B cell (primary cell): ENCODE measurements around the gene ATRNL1. TPM values are rescaled to one million over a fixed set of nuclear protein-coding genes. Genes with fewer than 3 reads are reported as not detected.

Experiments used
- ATAC-seq: fragments of 200-7000 bp; cut with Tn5 transposase; one replicate; pipeline ENCODE4 v1.10.0; 2021; ENCODE audit warnings: low read depth, mild to moderate bottlenecking, moderate number of reproducible peaks, moderate library complexity
- CTCF ChIA-PET: fragments of 350-600 bp; sonication (Branson Sonifier 250); formaldehyde crosslinking; loops from one replicate; lab custom pipeline; 2021; ENCODE audit warnings: antibody characterized with exemption, inconsistent platforms; lab: Charles Lee
- POLR2A ChIA-PET: fragments of 350-600 bp; sonication (Branson Sonifier 250); formaldehyde crosslinking; loops from one replicate; lab custom pipeline; 2021; ENCODE audit warnings: antibody characterized with exemption; lab: Charles Lee
- DNase-seq: peaks from one replicate; pipeline ENCODE4 v3.0.0; 2013
- H2AFZ ChIP-seq: 2 replicates; pipeline ENCODE4 v1.6.1; 2012; ENCODE audit warnings: mild to moderate bottlenecking, low read depth, low read length; ENCODE audit not compliant: insufficient read depth, poor library complexity, severe bottlenecking
- H3K27ac ChIP-seq, 2 donors: 1 replicate in 1 of 2; 2 replicates in 1 of 2; pipeline ENCODE4 v1.5.1; 2012 to 2013; ENCODE audit warnings: low read length in 2 of 2, mild to moderate bottlenecking in 2 of 2, moderate library complexity in 1 of 2
- H3K27me3 ChIP-seq, 4 experiments: fragments of 200-600 bp in 1 of 4; sonication (generic) in 1 of 4; replicated peaks in 1 of 4; 1 replicate in 2 of 4; 2 replicates in 2 of 4; pipeline versions ENCODE4 v1.6.1 to v1.7.0; 2013 to 2016; ENCODE audit warnings: low read length in 3 of 4, mild to moderate bottlenecking in 2 of 4, mixed read lengths in 1 of 4, moderate library complexity in 1 of 4; ENCODE audit not compliant: insufficient read depth in 4 of 4, control insufficient read depth in 3 of 4; ENCODE audit errors: control extremely low read depth in 1 of 4
- H3K36me3 ChIP-seq, 2 experiments: replicated peaks in 1 of 2; 1 replicate in 1 of 2; 2 replicates in 1 of 2; pipeline versions ENCODE4 v1.6.1 to v1.7.1; 2013; ENCODE audit warnings: low read length in 1 of 2; ENCODE audit not compliant: insufficient read depth in 2 of 2, control insufficient read depth in 1 of 2; ENCODE audit errors: control extremely low read depth in 1 of 2, extremely low read depth in 1 of 2
- H3K4me1 ChIP-seq, 2 donors: fragments of 200-600 bp in 1 of 2; sonication (generic) in 1 of 2; 1 replicate in 1 of 2; 2 replicates in 1 of 2; pipeline versions ENCODE4 v1.5.1 to v1.6.1; 2013 to 2017; ENCODE audit warnings: low read length in 2 of 2; ENCODE audit not compliant: control insufficient read depth in 2 of 2, insufficient read depth in 2 of 2
- H3K4me2 ChIP-seq: replicated peaks from 2 replicates; pipeline ENCODE3; 2012; ENCODE audit warnings: mild to moderate bottlenecking, low read depth, low read length; ENCODE audit not compliant: poor library complexity, severe bottlenecking
- H3K4me3 ChIP-seq, 5 experiments: fragments of 200-600 bp in 1 of 5; sonication (generic) in 1 of 5; 1 replicate in 3 of 5; 2 replicates in 2 of 5; pipeline versions ENCODE4 v1.5.1 to v1.7.0; 2011 to 2016; ENCODE audit warnings: low read length in 4 of 5, mild to moderate bottlenecking in 4 of 5, low read depth in 2 of 5, control low read depth in 1 of 5, moderate library complexity in 1 of 5; ENCODE audit not compliant: insufficient read depth in 1 of 5; ENCODE audit errors: control extremely low read depth in 1 of 5, extremely low read depth in 1 of 5
- H3K79me2 ChIP-seq: fragments of 200-600 bp; sonication (generic); one replicate; pipeline ENCODE4 v1.6.0; 2016; ENCODE audit warnings: low read length; ENCODE audit not compliant: control insufficient read depth, insufficient read depth
- H3K9ac ChIP-seq: fragments of 200-600 bp; sonication (generic); 2 replicates; pipeline ENCODE4 v1.6.1; 2017; ENCODE audit warnings: mild to moderate bottlenecking, low read length, moderate library complexity
- H3K9me3 ChIP-seq, 3 donors: one replicate each; pipeline versions ENCODE4 v1.6.1 to v1.7.1; 2013; ENCODE audit warnings: low read length in 2 of 3; ENCODE audit not compliant: control insufficient read depth in 2 of 3, insufficient read depth in 1 of 3; ENCODE audit errors: control extremely low read depth in 1 of 3
- H4K20me1 ChIP-seq: 2 replicates; pipeline ENCODE4 v1.6.0; 2012; ENCODE audit warnings: mild to moderate bottlenecking, low read length; ENCODE audit not compliant: insufficient read depth, control insufficient read depth, poor library complexity, severe bottlenecking
- H3K27ac Mint-ChIP-seq: one replicate; pipeline ENCODE4 v1.8.0; 2021; ENCODE audit warnings: mixed read lengths
- H3K27me3 Mint-ChIP-seq: one replicate; pipeline ENCODE4 v1.8.0; 2021; ENCODE audit warnings: mixed read lengths
- H3K4me1 Mint-ChIP-seq: one replicate; pipeline ENCODE4 v1.8.0; 2021; ENCODE audit warnings: mixed read lengths
- H3K4me3 Mint-ChIP-seq: one replicate; pipeline ENCODE4 v1.8.0; 2021; ENCODE audit warnings: mixed read lengths
- H3K9me3 Mint-ChIP-seq: one replicate; pipeline ENCODE4 v1.8.0; 2022; ENCODE audit warnings: mixed read lengths; ENCODE audit not compliant: insufficient read depth
- EZH2 ChIP-seq: IDR thresholded peaks from 2 replicates; pipeline ENCODE4 v1.6.1; 2012; ENCODE audit warnings: borderline replicate concordance, low read depth, mild to moderate bottlenecking, moderate library complexity, low read length; ENCODE audit not compliant: insufficient read depth, poor library complexity, severe bottlenecking
- WGBS: methylation state at CpG from one replicate; pipeline ENCODE4 v1.1.5; 2013; ENCODE audit warnings: missing lambda C conversion rate; ENCODE audit not compliant: insufficient coverage; 5-methylcytosine and 5-hydroxymethylcytosine counted together
- intact Hi-C: fragments of 100-400 bp; cut with micrococcal nuclease; formaldehyde crosslinking; loops from one replicate; pipeline ENCODE4 v1.10.0; 2022
- polyA plus RNA-seq: library from polyadenylated mRNA; depleted of rRNA; stranded (reverse); fragments of >200 nt; gene quantifications from 2 replicates; pipeline ENCODE4 v1.2.3, GENCODE V29; 2012
- total RNA-seq, 2 donors: library from RNA; stranded (reverse); fragments of 120-200 nt in 1 of 2; gene quantifications; 1 replicate in 1 of 2; 2 replicates in 1 of 2; pipeline versions ENCODE4 v1.2.3 to v1.2.4, GENCODE V29; 2013 to 2022
- TF ChIP-seq, protein P1 (sequence below): fragments of 200-600 bp; IDR thresholded peaks from one replicate; pipeline ENCODE4 v1.8.0; 2022; ENCODE audit warnings: antibody characterized with exemption, mild to moderate bottlenecking

ATRNL1 gene
- total and polyA plus RNA-seq, 2 donors (not counting 1 experiment from before 2014, with no cell fraction given): 0.24 to 2.2 TPM

DNA sequence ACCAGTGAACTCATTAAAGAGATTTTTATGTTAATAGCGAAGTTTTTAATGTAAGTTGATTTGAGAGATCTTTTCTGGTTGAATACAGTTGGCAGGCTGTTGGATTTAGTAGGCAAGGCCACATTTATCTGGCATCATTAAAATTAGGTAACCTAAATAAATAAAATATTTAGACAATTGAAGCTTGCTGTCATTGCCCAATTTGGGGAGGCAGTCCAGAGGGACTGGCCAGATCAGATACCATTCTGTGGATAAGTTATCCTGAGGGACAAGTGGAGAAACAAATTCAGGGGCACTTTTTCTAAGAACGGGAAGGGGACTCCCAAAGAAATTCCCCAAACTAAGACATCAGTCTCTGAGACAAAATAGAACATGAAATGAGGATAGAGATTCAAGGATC lies 782.0 kb downstream of the ATRNL1 start:
- Histone ChIP-seq H3K36me3 (no peaks in the 10 kb centered on the region), H3K4me1 (no peaks in the 10 kb centered on the region), H3K9me3 (no peaks in the 10 kb centered on the region), H3K4me2 (no peak overlapping the region), H2AFZ (no peak overlapping the region), H3K27ac (no peak overlapping the region), H3K9ac (no peak overlapping the region), H3K79me2 (no peaks in the 10 kb centered on the region), H3K4me3 (no peak overlapping the region), H3K27me3 (no peaks in the 10 kb centered on the region), H4K20me1 (no peaks in the 10 kb centered on the region)
- no CpG with 5 or more reads among the region's 2 CpGs for WGBS
- Mint-ChIP-seq H3K27ac (no peak overlapping the region), H3K4me1 (no peaks in the 10 kb centered on the region), H3K4me3 (no peak overlapping the region), H3K9me3 (no peaks in the 10 kb centered on the region), H3K27me3 (no peaks in the 10 kb centered on the region)
- DNase-seq (no peak), ATAC-seq (no peak)
- no peak for TF ChIP-seq EZH2
- TF ChIP-seq, protein P1, sequence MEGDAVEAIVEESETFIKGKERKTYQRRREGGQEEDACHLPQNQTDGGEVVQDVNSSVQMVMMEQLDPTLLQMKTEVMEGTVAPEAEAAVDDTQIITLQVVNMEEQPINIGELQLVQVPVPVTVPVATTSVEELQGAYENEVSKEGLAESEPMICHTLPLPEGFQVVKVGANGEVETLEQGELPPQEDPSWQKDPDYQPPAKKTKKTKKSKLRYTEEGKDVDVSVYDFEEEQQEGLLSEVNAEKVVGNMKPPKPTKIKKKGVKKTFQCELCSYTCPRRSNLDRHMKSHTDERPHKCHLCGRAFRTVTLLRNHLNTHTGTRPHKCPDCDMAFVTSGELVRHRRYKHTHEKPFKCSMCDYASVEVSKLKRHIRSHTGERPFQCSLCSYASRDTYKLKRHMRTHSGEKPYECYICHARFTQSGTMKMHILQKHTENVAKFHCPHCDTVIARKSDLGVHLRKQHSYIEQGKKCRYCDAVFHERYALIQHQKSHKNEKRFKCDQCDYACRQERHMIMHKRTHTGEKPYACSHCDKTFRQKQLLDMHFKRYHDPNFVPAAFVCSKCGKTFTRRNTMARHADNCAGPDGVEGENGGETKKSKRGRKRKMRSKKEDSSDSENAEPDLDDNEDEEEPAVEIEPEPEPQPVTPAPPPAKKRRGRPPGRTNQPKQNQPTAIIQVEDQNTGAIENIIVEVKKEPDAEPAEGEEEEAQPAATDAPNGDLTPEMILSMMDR: no peak
- ChIA-PET POLR2A (no interaction called here), CTCF (no interaction called here)
- intact Hi-C loops: no loop called here

DNA sequence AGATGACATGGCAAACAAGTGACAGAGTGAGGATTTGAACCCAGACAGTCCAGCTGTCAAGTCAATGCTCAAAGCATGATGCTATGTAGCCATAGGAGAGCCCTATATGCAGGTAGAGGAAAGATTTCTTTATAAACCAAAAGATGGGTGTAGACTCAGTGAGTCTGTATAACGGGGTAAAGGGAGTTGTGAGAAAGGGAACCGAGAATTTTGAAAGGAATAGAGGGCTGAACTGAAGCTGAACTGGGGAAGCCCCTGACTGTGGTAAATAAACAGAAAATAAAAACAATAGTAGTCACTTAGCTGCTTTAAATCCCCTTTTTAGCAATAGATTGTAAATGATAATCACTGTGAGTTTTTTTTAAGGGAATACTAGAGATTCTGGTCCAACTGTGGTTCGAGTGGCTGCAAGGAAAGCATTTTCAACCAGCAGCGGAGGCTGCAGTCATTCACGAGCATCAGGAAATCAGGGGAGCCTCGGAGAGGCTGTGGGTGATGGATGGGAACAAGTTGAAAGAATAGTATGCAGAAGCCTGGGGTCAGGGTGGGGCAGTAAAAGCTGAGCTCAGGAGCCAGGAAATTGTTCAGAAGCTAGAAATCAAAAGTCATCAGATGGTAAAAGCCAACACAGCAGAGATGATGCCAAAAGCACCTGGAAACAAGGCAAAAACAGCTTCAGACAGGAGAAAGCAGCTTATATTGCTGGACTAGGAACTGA lies 786.4 kb downstream of the ATRNL1 start:
- POLR2A ChIA-PET: no interaction called here
- H3K4me1 ChIP-seq: no peaks in the 10 kb centered on the region

More for the DNA sequence above, 786.4 kb downstream of the ATRNL1 start:
- H3K4me2 ChIP-seq: no peak overlapping the region
- Mint-ChIP-seq H3K4me1 (no peaks in the 10 kb centered on the region), H3K27ac (no peak overlapping the region), H3K27me3 (no peaks in the 10 kb centered on the region), H3K4me3 (no peak overlapping the region), H3K9me3 (no peaks in the 10 kb centered on the region)
- TF ChIP-seq, protein P1: no peak
- TF ChIP-seq EZH2: no peak
- H2AFZ ChIP-seq: no peak overlapping the region
- 60% methylated on average over 6 of the region's 6 CpGs for WGBS
- H3K9ac ChIP-seq: no peak overlapping the region
- ATAC-seq (no peak), DNase-seq (no peak)
- no peaks in the 10 kb centered on the region for H3K79me2 ChIP-seq
- no peak overlapping the region for H3K27ac ChIP-seq
- H3K4me3 ChIP-seq: no peak overlapping the region
- H4K20me1 ChIP-seq: no peaks in the 10 kb centered on the region
- peaks cover 0 to 4% (median 0%) of the 10 kb centered on the region in 3 donors for H3K9me3 ChIP-seq
- no peaks in the 10 kb centered on the region for H3K27me3 ChIP-seq
- intact Hi-C loops: no loop called here
- CTCF ChIA-PET: no interaction called here
- no peaks in the 10 kb centered on the region for H3K36me3 ChIP-seq
